ENCODE results near the gene UCP1.

UCP1 gene

GRCh38 chr4:140602714-140603113 is 34.0 kb upstream of the UCP1 start:
- H3K4me3 ChIP-seq (ENCODE audit: insufficient read depth, low read depth, low read length), result no peak overlapping the region
- 48 to 54% methylated on average over 2 of the region's 2 CpGs for WGBS, 2 experiments
- H3K4me1 ChIP-seq (ENCODE audit: control insufficient read depth, insufficient read depth, low read length), result peaks cover 12% of the 10 kb centered on the region
- H3K27ac ChIP-seq (ENCODE audit: insufficient read depth, low read depth, low read length, poor library complexity, severe bottlenecking), result no peak overlapping the region
- no peaks in the 10 kb centered on the region for H3K27me3 ChIP-seq (ENCODE audit: control insufficient read depth, insufficient read depth, low read length, poor library complexity, severe bottlenecking)
- no peaks in the 10 kb centered on the region for H3K36me3 ChIP-seq (ENCODE audit: control insufficient read depth, insufficient read depth, low read length)
- H3K9me3 ChIP-seq (ENCODE audit: control insufficient read depth, low read length), result no peaks in the 10 kb centered on the region

GRCh38 chr4:140600408-140600807 is 31.6 kb upstream of the UCP1 start:
- no peak overlapping the region for H3K4me3 ChIP-seq (ENCODE audit: insufficient read depth, low read depth, low read length)
- H3K9me3 ChIP-seq (ENCODE audit: control insufficient read depth, low read length), result no peaks in the 10 kb centered on the region
- H3K36me3 ChIP-seq (ENCODE audit: control insufficient read depth, insufficient read depth, low read length), result no peaks in the 10 kb centered on the region
- WGBS, 2 experiments, result 64 to 78% methylated on average over 8 of the region's 8 CpGs
- H3K4me1 ChIP-seq (ENCODE audit: control insufficient read depth, insufficient read depth, low read length), result peaks cover 12% of the 10 kb centered on the region
- no peaks in the 10 kb centered on the region for H3K27me3 ChIP-seq (ENCODE audit: control insufficient read depth, insufficient read depth, low read length, poor library complexity, severe bottlenecking)
- H3K27ac ChIP-seq (ENCODE audit: insufficient read depth, low read depth, low read length, poor library complexity, severe bottlenecking), result no peak overlapping the region

GRCh38 chr4:140595065-140595464 is 26.3 kb upstream of the UCP1 start:
- Histone ChIP-seq H3K36me3 (ENCODE audit: control insufficient read depth, insufficient read depth, low read length) (no peaks in the 10 kb centered on the region), H3K27me3 (ENCODE audit: control insufficient read depth, insufficient read depth, low read length, poor library complexity, severe bottlenecking) (no peaks in the 10 kb centered on the region), H3K27ac (ENCODE audit: insufficient read depth, low read depth, low read length, poor library complexity, severe bottlenecking) (no peak overlapping the region), H3K4me1 (ENCODE audit: control insufficient read depth, insufficient read depth, low read length) (no peaks in the 10 kb centered on the region), H3K9me3 (ENCODE audit: control insufficient read depth, low read length) (no peaks in the 10 kb centered on the region), H3K4me3 (ENCODE audit: insufficient read depth, low read depth, low read length) (no peak overlapping the region)
- 41 to 58% methylated on average over 1 of the region's 1 CpG for WGBS, 2 experiments

GRCh38 chr4:140584439-140584838 is 15.7 kb upstream of the UCP1 start:
- H3K4me3 ChIP-seq (ENCODE audit: insufficient read depth, low read depth, low read length), result no peak overlapping the region
- no peak overlapping the region for H3K27ac ChIP-seq (ENCODE audit: insufficient read depth, low read depth, low read length, poor library complexity, severe bottlenecking)
- H3K9me3 ChIP-seq (ENCODE audit: control insufficient read depth, low read length), result no peaks in the 10 kb centered on the region
- H3K4me1 ChIP-seq (ENCODE audit: control insufficient read depth, insufficient read depth, low read length), result no peaks in the 10 kb centered on the region
- WGBS, 2 experiments, result 83 to 92% methylated on average over 1 of the region's 1 CpG
- no peaks in the 10 kb centered on the region for H3K27me3 ChIP-seq (ENCODE audit: control insufficient read depth, insufficient read depth, low read length, poor library complexity, severe bottlenecking)
- no peaks in the 10 kb centered on the region for H3K36me3 ChIP-seq (ENCODE audit: control insufficient read depth, insufficient read depth, low read length)

- Histone ChIP-seq H3K27me3 (ENCODE audit: control insufficient read depth, insufficient read depth, low read length, poor library complexity, severe bottlenecking) (no peaks in the 10 kb centered on the region), H3K36me3 (ENCODE audit: control insufficient read depth, insufficient read depth, low read length) (no peaks in the 10 kb centered on the region)
- WGBS, 2 experiments, result 87 to 90% methylated on average over 2 of the region's 3 CpGs
These were observed 12.3 kb upstream of the UCP1 start for GRCh38 chr4:140581078-140581477.

GRCh38 chr4:140579278-140579677 is 10.5 kb upstream of the UCP1 start:
- Histone ChIP-seq H3K27ac (ENCODE audit: insufficient read depth, low read depth, low read length, poor library complexity, severe bottlenecking) (no peak overlapping the region), H3K4me1 (ENCODE audit: control insufficient read depth, insufficient read depth, low read length) (no peaks in the 10 kb centered on the region), H3K36me3 (ENCODE audit: control insufficient read depth, insufficient read depth, low read length) (no peaks in the 10 kb centered on the region), H3K4me3 (ENCODE audit: insufficient read depth, low read depth, low read length) (no peak overlapping the region), H3K9me3 (ENCODE audit: control insufficient read depth, low read length) (no peaks in the 10 kb centered on the region), H3K27me3 (ENCODE audit: control insufficient read depth, insufficient read depth, low read length, poor library complexity, severe bottlenecking) (no peaks in the 10 kb centered on the region)
- WGBS, 2 experiments, result 90 to 94% methylated on average over 27 of the region's 27 CpGs

More at GRCh38 chr4:140581078-140581477, 12.3 kb upstream of the UCP1 start:
- no peaks in the 10 kb centered on the region for H3K4me1 ChIP-seq (ENCODE audit: control insufficient read depth, insufficient read depth, low read length)
- H3K4me3 ChIP-seq (ENCODE audit: insufficient read depth, low read depth, low read length), result no peak overlapping the region
- H3K27ac ChIP-seq (ENCODE audit: insufficient read depth, low read depth, low read length, poor library complexity, severe bottlenecking), result no peak overlapping the region
- no peaks in the 10 kb centered on the region for H3K9me3 ChIP-seq (ENCODE audit: control insufficient read depth, low read length)

GRCh38 chr4:140575489-140575888 is 6.7 kb upstream of the UCP1 start:
- H3K27ac ChIP-seq (ENCODE audit: insufficient read depth, low read depth, low read length, poor library complexity, severe bottlenecking), result no peak overlapping the region
- peaks cover 12% of the 10 kb centered on the region for H3K27me3 ChIP-seq (ENCODE audit: control insufficient read depth, insufficient read depth, low read length, poor library complexity, severe bottlenecking)
- no peaks in the 10 kb centered on the region for H3K9me3 ChIP-seq (ENCODE audit: control insufficient read depth, low read length)
- WGBS, 2 experiments, result 75 to 79% methylated on average over 4 of the region's 4 CpGs
- no peak overlapping the region for H3K4me3 ChIP-seq (ENCODE audit: insufficient read depth, low read depth, low read length)
- H3K4me1 ChIP-seq (ENCODE audit: control insufficient read depth, insufficient read depth, low read length), result no peaks in the 10 kb centered on the region
- no peaks in the 10 kb centered on the region for H3K36me3 ChIP-seq (ENCODE audit: control insufficient read depth, insufficient read depth, low read length)

- WGBS, 2 experiments, result 92 to 100% methylated on average over 1 to 2 of the region's 2 CpGs
- H3K4me3 ChIP-seq (ENCODE audit: insufficient read depth, low read depth, low read length), result no peak overlapping the region
- H3K9me3 ChIP-seq (ENCODE audit: control insufficient read depth, low read length), result no peaks in the 10 kb centered on the region
- H3K27ac ChIP-seq (ENCODE audit: insufficient read depth, low read depth, low read length, poor library complexity, severe bottlenecking), result no peak overlapping the region
- H3K36me3 ChIP-seq (ENCODE audit: control insufficient read depth, insufficient read depth, low read length), result no peaks in the 10 kb centered on the region
- H3K4me1 ChIP-seq (ENCODE audit: control insufficient read depth, insufficient read depth, low read length), result peaks cover 12% of the 10 kb centered on the region
- H3K27me3 ChIP-seq (ENCODE audit: control insufficient read depth, insufficient read depth, low read length, poor library complexity, severe bottlenecking), result peaks cover 50% of the 10 kb centered on the region
These were observed 2.9 kb upstream of the UCP1 start for GRCh38 chr4:140571620-140572019.

- peaks cover 70% of the 10 kb centered on the region for H3K27me3 ChIP-seq (ENCODE audit: control insufficient read depth, insufficient read depth, low read length, poor library complexity, severe bottlenecking)
These were observed 512 bp upstream of the UCP1 start for GRCh38 chr4:140569307-140569638.

GRCh38 chr4:140559696-140560095 is 9.1 kb downstream of the UCP1 start:
- H3K27ac ChIP-seq (ENCODE audit: insufficient read depth, low read depth, low read length, poor library complexity, severe bottlenecking), result no peak overlapping the region
- H3K36me3 ChIP-seq (ENCODE audit: control insufficient read depth, insufficient read depth, low read length), result no peaks in the 10 kb centered on the region
- H3K27me3 ChIP-seq (ENCODE audit: control insufficient read depth, insufficient read depth, low read length, poor library complexity, severe bottlenecking), result peaks cover under 1% of the 10 kb centered on the region
- H3K4me1 ChIP-seq (ENCODE audit: control insufficient read depth, insufficient read depth, low read length), result no peaks in the 10 kb centered on the region
- H3K4me3 ChIP-seq (ENCODE audit: insufficient read depth, low read depth, low read length), result no peak overlapping the region
- 93 to 95% methylated on average over 6 of the region's 6 CpGs for WGBS, 2 experiments
- H3K9me3 ChIP-seq (ENCODE audit: control insufficient read depth, low read length), result no peaks in the 10 kb centered on the region

More at GRCh38 chr4:140569307-140569638, 512 bp upstream of the UCP1 start:
- H3K4me1 ChIP-seq (ENCODE audit: control insufficient read depth, insufficient read depth, low read length), result peaks cover 12% of the 10 kb centered on the region
- H3K9me3 ChIP-seq (ENCODE audit: control insufficient read depth, low read length), result no peaks in the 10 kb centered on the region
- H3K36me3 ChIP-seq (ENCODE audit: control insufficient read depth, insufficient read depth, low read length), result no peaks in the 10 kb centered on the region
- H3K4me3 ChIP-seq (ENCODE audit: insufficient read depth, low read depth, low read length), result peak overlapping the region; percentile 34
- no peak overlapping the region for H3K27ac ChIP-seq (ENCODE audit: insufficient read depth, low read depth, low read length, poor library complexity, severe bottlenecking)
- 56 to 57% methylated on average over 7 of the region's 7 CpGs for WGBS, 2 experiments

GRCh38 chr4:140557831-140558435 is 10.8 kb downstream of the UCP1 start:
- H3K27ac ChIP-seq (ENCODE audit: insufficient read depth, low read depth, low read length, poor library complexity, severe bottlenecking), result no peak overlapping the region
- 65 to 71% methylated on average over 4 of the region's 4 CpGs for WGBS, 2 experiments
- H3K9me3 ChIP-seq (ENCODE audit: control insufficient read depth, low read length), result no peaks in the 10 kb centered on the region
- no peaks in the 10 kb centered on the region for H3K27me3 ChIP-seq (ENCODE audit: control insufficient read depth, insufficient read depth, low read length, poor library complexity, severe bottlenecking)
- H3K4me1 ChIP-seq (ENCODE audit: control insufficient read depth, insufficient read depth, low read length), result no peaks in the 10 kb centered on the region
- H3K4me3 ChIP-seq (ENCODE audit: insufficient read depth, low read depth, low read length), result no peak overlapping the region
- H3K36me3 ChIP-seq (ENCODE audit: control insufficient read depth, insufficient read depth, low read length), result no peaks in the 10 kb centered on the region

All from ectodermal cell (in vitro differentiated cells).